DMS114 treated with DMSO at 0.1 percent for 48 hours (cell line): ENCODE data around the gene TMPRSS12.
"Not testable (repeated sequence)": the region's sequence is repeated elsewhere in the genome, so short reads cannot be mapped to it uniquely, and the experiment has no call there.

Experiments used
- DNase-seq: peaks from one replicate; lab custom pipeline; 2025; ENCODE audit not compliant: unreplicated experiment; lab: John Stamatoyannopoulos, UW

The TMPRSS12 gene

GRCh38 chr12:50925920-50926319 is 83.2 kb downstream of the TMPRSS12 start:
- no peak for DNase-seq

- no peak for DNase-seq
Measured at GRCh38 chr12:50926415-50926814, 83.7 kb downstream of the TMPRSS12 start.

GRCh38 chr12:50926932-50927331 is 84.2 kb downstream of the TMPRSS12 start:
- DNase-seq, result not testable (repeated sequence)

- no peak for DNase-seq
Measured at GRCh38 chr12:50927356-50927755, 84.6 kb downstream of the TMPRSS12 start.

- DNase-seq, result no peak
Measured at GRCh38 chr12:50927766-50928224, 85.1 kb downstream of the TMPRSS12 start.

GRCh38 chr12:50928392-50928791 is 85.7 kb downstream of the TMPRSS12 start:
- DNase-seq, result no peak

GRCh38 chr12:50929831-50930230 is 87.1 kb downstream of the TMPRSS12 start:
- DNase-seq, result no peak

- DNase-seq, result not testable (repeated sequence)
Measured at GRCh38 chr12:50930477-50930876, 87.8 kb downstream of the TMPRSS12 start.

GRCh38 chr12:50932787-50933280 is 90.1 kb downstream of the TMPRSS12 start:
- no peak for DNase-seq

- DNase-seq, result no peak
Measured at GRCh38 chr12:50933459-50934124, 90.9 kb downstream of the TMPRSS12 start.

GRCh38 chr12:50934371-50934851 is 91.7 kb downstream of the TMPRSS12 start:
- no peak for DNase-seq

- no peak for DNase-seq
Measured at GRCh38 chr12:50934981-50935807, 92.5 kb downstream of the TMPRSS12 start.

- DNase-seq, result no peak
Measured at GRCh38 chr12:50936821-50937530, 94.2 kb downstream of the TMPRSS12 start.
